ENCODE results near the gene TGIF1. TPM values are rescaled to one million over a fixed set of nuclear protein-coding genes. Genes with fewer than 3 reads are reported as not detected.
A peak's percentile ranks its signal among the peaks of the same experiment; 100 is the strongest.

TGIF1 gene
- total and polyA plus RNA-seq, 9 of the 15 experiments (the other 6 are each of a cell fraction or from before 2014, with no cell fraction given): 16.1 to 77.7 (median 44.6) TPM

DNA sequence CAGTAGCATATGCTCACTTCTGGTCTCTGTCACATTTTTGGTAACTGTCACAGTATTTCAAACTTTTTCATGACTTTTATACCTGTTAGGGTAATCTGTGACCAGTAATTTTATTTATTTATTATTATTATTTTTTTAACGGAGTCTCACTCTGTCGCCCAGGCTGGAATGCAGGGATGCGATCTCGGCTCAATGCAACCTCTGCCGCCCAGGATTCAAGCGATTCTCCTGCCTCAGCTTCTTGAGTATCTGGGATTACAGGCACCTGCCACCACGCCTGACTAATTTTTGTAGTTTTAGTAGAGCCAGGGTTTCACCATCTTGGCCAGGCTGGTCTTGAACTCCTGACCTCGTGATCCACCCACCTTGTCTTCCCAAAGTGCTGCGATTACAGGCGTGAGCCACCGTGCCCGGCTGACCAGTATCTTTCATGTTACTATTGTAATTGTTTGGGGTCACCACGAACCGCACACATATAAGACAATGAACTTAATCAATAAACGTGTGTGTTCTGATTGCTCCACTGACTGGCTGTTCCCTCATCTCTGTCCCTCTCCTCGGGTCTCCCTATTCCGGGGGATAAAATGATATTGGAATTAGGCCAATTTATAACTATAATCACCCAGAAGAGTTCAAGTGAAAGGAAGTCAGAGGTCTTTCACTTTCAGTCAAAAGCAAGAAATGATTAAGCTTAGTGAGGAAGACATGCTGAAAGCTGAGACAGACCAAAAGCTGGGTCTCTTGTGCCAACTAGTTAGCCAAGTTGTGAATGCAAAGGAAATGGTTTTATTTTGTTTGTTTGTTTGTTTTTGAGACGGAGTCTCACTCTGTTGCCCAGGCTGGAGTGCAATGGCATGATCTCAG lies 22.9 kb downstream of the TGIF1 start (continued):
- TF ChIP-seq, protein P1, sequence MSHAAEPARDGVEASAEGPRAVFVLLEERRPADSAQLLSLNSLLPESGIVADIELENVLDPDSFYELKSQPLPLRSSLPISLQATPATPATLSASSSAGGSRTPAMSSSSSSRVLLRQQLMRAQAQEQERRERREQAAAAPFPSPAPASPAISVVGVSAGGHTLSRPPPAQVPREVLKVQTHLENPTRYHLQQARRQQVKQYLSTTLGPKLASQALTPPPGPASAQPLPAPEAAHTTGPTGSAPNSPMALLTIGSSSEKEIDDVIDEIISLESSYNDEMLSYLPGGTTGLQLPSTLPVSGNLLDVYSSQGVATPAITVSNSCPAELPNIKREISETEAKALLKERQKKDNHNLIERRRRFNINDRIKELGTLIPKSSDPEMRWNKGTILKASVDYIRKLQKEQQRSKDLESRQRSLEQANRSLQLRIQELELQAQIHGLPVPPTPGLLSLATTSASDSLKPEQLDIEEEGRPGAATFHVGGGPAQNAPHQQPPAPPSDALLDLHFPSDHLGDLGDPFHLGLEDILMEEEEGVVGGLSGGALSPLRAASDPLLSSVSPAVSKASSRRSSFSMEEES (CRISPR knock-in tag; IDR thresholded peaks at IDR 0.05): no peak

DNA sequence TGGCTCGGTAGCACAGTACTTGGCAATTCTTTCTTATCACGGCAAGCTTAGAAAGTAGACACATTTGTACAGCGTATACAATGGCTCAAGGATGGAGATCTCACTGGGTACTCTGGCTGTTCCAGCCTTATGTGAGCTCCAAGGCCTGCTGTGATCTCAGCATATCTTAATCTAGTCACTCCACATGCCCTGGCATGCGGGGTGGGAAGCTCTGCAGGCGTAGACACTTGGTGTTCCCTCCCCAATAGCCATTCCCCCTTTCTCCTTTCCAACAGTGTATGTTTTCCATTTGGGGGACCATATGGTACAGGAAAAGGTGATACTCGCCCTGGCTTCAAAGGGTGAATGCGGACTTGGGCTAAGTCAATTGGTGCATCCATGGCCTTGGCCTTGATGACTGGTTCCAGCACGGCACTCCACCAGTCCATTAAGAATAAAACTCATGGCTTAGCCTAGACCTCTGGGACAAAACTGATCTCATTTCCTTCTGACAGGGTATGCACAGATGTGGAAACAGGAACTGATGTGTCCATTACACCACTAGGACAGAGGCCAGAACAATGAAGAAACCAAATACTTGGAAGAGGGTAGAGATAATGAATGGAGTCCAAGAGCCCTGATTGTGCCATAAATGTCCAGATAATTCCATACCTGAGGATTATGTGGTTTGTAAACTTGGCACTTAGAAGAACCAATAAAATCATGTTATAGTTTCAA lies 28.4 kb downstream of the TGIF1 start:
- TF ChIP-seq SREBF1 (IDR thresholded peaks at IDR 0.05; ENCODE audit: borderline replicate concordance, low read depth, low read length) (no peak), SPI1 (IDR thresholded peaks at IDR 0.05; ENCODE audit: borderline replicate concordance, low read depth, low read length) (0 out of 2 replicates have a peak, but pooled peaks have one; percentile 16)
- 59% methylated on average over 8 of the region's 8 CpGs for WGBS (ENCODE audit: insufficient coverage, low coverage, missing lambda C conversion rate)
- no peaks in the 10 kb centered on the region for H3K36me3 ChIP-seq (ENCODE audit: control insufficient read depth, insufficient read depth, low read length)
- ATAC-seq (no peak), FAIRE-seq (no peak), DNase-seq (ENCODE audit: extremely low read depth in 1 of 4, low spot score in 3 of 4) (no peak)
- POLR2A ChIA-PET: interaction anchor here (1.0 to 1.3 kb wide), 6 partner anchors 13 to 116 kb away, joined by 3 to 7 read pairs (median 3); no protein-coding TSS in a partner anchor
- intact Hi-C loops (cut with micrococcal nuclease): no loop called here
- no peak overlapping the region for H3K4me2 ChIP-seq (ENCODE audit: insufficient read depth, low read length)
- peak overlapping the region; percentile 10; the same call in 1 of the 2 replicates for H2AFZ ChIP-seq (ENCODE audit: low read depth, low read length)
- no peak overlapping the region for H3K27ac ChIP-seq (ENCODE audit: extremely low read depth, low read depth, low read length)
- H3K79me2 ChIP-seq (ENCODE audit: control insufficient read depth, insufficient read depth, low read length): no peaks in the 10 kb centered on the region
- no peaks in the 10 kb centered on the region for H3K9me3 ChIP-seq (replicated peaks; ENCODE audit: control insufficient read depth, insufficient read depth, low read depth, low read length)
- H3K4me1 ChIP-seq (replicated peaks in 1 of 2; ENCODE audit: control insufficient read depth in 2 of 2, insufficient read depth in 2 of 2, low read length in 2 of 2): peaks cover 0 to 11% of the 10 kb centered on the region in 2 experiments; a peak in 4 of 5 replicates
- no peaks in the 10 kb centered on the region for H4K20me1 ChIP-seq (replicated peaks; ENCODE audit: control insufficient read depth, insufficient read depth, low read length)
- BruUV-seq (replicated peaks): no TSS peak
- no peaks in the 10 kb centered on the region for H3K27me3 ChIP-seq (ENCODE audit: control insufficient read depth in 2 of 2, insufficient read depth in 2 of 2, low read length in 2 of 2)
- H3K9me1 ChIP-seq (ENCODE audit: control insufficient read depth, insufficient read depth, low read length): no peaks in the 10 kb centered on the region
- no peak overlapping the region for H3K4me3 ChIP-seq
- CTCF ChIA-PET (ENCODE audit: low intra/inter-chr PET ratio): no interaction called here
- in situ Hi-C loops (cut with MboI): no loop called here
- no peak overlapping the region for H3K9ac ChIP-seq (ENCODE audit: insufficient read depth in 1 of 2, low read depth in 2 of 2, low read length in 2 of 2)

Data from K562 (cell line).